Effector memory CD8-positive, alpha-beta T cell (primary cell): ENCODE measurements around the gene APIP.
"Not testable (repeated sequence)": the region's sequence is repeated elsewhere in the genome, so short reads cannot be mapped to it uniquely, and the experiment has no call there.

Experiments
- ATAC-seq: fragments of 150-1000 bp; cut with Tn5 transposase; replicated peaks from 2 replicates; pipeline ENCODE4 v1.10.0; 2021; ENCODE audit warnings: mild to moderate bottlenecking, moderate library complexity
- DNase-seq, 3 experiments: peaks; one replicate each; pipeline ENCODE4 v3.0.0; 2021
- H3K27ac Mint-ChIP-seq, 2 donors: one replicate each; pipeline ENCODE4 v1.8.0; 2022; ENCODE audit warnings: mild to moderate bottlenecking in 2 of 2, mixed read lengths in 2 of 2, moderate library complexity in 2 of 2
- H3K27me3 Mint-ChIP-seq, 2 donors: one replicate each; pipeline ENCODE4 v1.8.0; 2022; ENCODE audit warnings: mixed read lengths in 2 of 2
- H3K36me3 Mint-ChIP-seq: one replicate; pipeline ENCODE4 v1.8.0; 2022; ENCODE audit warnings: mild to moderate bottlenecking, moderate library complexity, mixed read lengths; ENCODE audit not compliant: insufficient read depth
- H3K4me1 Mint-ChIP-seq, 2 donors: one replicate each; pipeline ENCODE4 v1.8.0; 2022; ENCODE audit warnings: low read depth in 2 of 2, mixed read lengths in 2 of 2
- H3K4me3 Mint-ChIP-seq, 2 donors: one replicate each; pipeline ENCODE4 v1.8.0; 2022; ENCODE audit warnings: mild to moderate bottlenecking in 2 of 2, mixed read lengths in 2 of 2, moderate library complexity in 2 of 2
- H3K9me3 Mint-ChIP-seq, 2 donors: one replicate each; pipeline ENCODE4 v1.8.0; 2022; ENCODE audit warnings: mixed read lengths in 2 of 2

Gene APIP

GRCh38 chr11:34913556-34913955 is 2.6 kb downstream of the APIP start:
- H3K9me3 Mint-ChIP-seq, H3K27ac Mint-ChIP-seq, ATAC-seq, H3K27me3 Mint-ChIP-seq, H3K36me3 Mint-ChIP-seq, H3K4me3 Mint-ChIP-seq, DNase-seq: not testable (repeated sequence)
- H3K4me1 Mint-ChIP-seq, result peaks cover 24 to 27% of the 10 kb centered on the region in 2 donors

- peaks cover 4% of the 10 kb centered on the region for H3K36me3 Mint-ChIP-seq
- no peak for DNase-seq
- ATAC-seq, result no peak
- no peaks in the 10 kb centered on the region for H3K9me3 Mint-ChIP-seq
- no peak overlapping the region for H3K27ac Mint-ChIP-seq
- no peaks in the 10 kb centered on the region for H3K27me3 Mint-ChIP-seq
- peaks cover 12 to 19% of the 10 kb centered on the region in 2 donors for H3K4me1 Mint-ChIP-seq
- H3K4me3 Mint-ChIP-seq, result no peak overlapping the region
Measured at GRCh38 chr11:34911676-34912075, 4.5 kb downstream of the APIP start.

- Mint-ChIP-seq H3K9me3 (no peaks in the 10 kb centered on the region), H3K36me3 (no peaks in the 10 kb centered on the region), H3K4me3 (no peak overlapping the region), H3K27me3 (no peaks in the 10 kb centered on the region), H3K4me1 (peaks cover 15 to 17% of the 10 kb centered on the region in 2 donors), H3K27ac (no peak overlapping the region)
- no peak for DNase-seq
- ATAC-seq, result no peak
Measured at GRCh38 chr11:34910817-34911216, 5.4 kb downstream of the APIP start.

- peaks cover 10 to 15% of the 10 kb centered on the region in 2 donors for H3K4me1 Mint-ChIP-seq
- no peak for DNase-seq
- no peaks in the 10 kb centered on the region for H3K27me3 Mint-ChIP-seq
- H3K9me3 Mint-ChIP-seq, result no peaks in the 10 kb centered on the region
- no peak for ATAC-seq
- H3K4me3 Mint-ChIP-seq, result no peak overlapping the region
- H3K27ac Mint-ChIP-seq, result no peak overlapping the region
- H3K36me3 Mint-ChIP-seq, result no peaks in the 10 kb centered on the region
Measured at GRCh38 chr11:34909955-34910354, 6.2 kb downstream of the APIP start.

- DNase-seq (no peak), ATAC-seq (no peak)
- no peaks in the 10 kb centered on the region for H3K27me3 Mint-ChIP-seq
- H3K36me3 Mint-ChIP-seq, result no peaks in the 10 kb centered on the region
- no peak overlapping the region for H3K27ac Mint-ChIP-seq
- no peak overlapping the region for H3K4me3 Mint-ChIP-seq
- no peaks in the 10 kb centered on the region for H3K9me3 Mint-ChIP-seq
- peaks cover 16 to 20% of the 10 kb centered on the region in 2 donors for H3K4me1 Mint-ChIP-seq
Measured at GRCh38 chr11:34909415-34909814, 6.8 kb downstream of the APIP start.

GRCh38 chr11:34907934-34908593 is 8.1 kb downstream of the APIP start:
- DNase-seq (no peak), ATAC-seq (no peak)
- no peaks in the 10 kb centered on the region for H3K27me3 Mint-ChIP-seq
- no peaks in the 10 kb centered on the region for H3K9me3 Mint-ChIP-seq
- no peak overlapping the region for H3K27ac Mint-ChIP-seq
- H3K36me3 Mint-ChIP-seq, result no peaks in the 10 kb centered on the region
- H3K4me1 Mint-ChIP-seq, result peaks cover 12 to 24% of the 10 kb centered on the region in 2 donors
- no peak overlapping the region for H3K4me3 Mint-ChIP-seq

GRCh38 chr11:34905666-34906065 is 10.5 kb downstream of the APIP start:
- Mint-ChIP-seq H3K4me3 (no peak overlapping the region), H3K9me3 (peaks cover 0 to 1% of the 10 kb centered on the region in 2 donors), H3K4me1 (peaks cover 12 to 20% of the 10 kb centered on the region in 2 donors), H3K27me3 (no peaks in the 10 kb centered on the region), H3K36me3 (no peaks in the 10 kb centered on the region), H3K27ac (no peak overlapping the region)
- ATAC-seq, result no peak
- DNase-seq, result no peak

GRCh38 chr11:34904421-34904955 is 11.7 kb downstream of the APIP start:
- Mint-ChIP-seq H3K9me3 (peaks cover 2 to 7% of the 10 kb centered on the region in 2 donors), H3K27ac (no peak overlapping the region), H3K27me3 (no peaks in the 10 kb centered on the region), H3K4me3 (no peak overlapping the region), H3K36me3 (no peaks in the 10 kb centered on the region), H3K4me1 (peaks cover 12 to 20% of the 10 kb centered on the region in 2 donors)
- DNase-seq (no peak), ATAC-seq (no peak)

- no peak overlapping the region for H3K4me3 Mint-ChIP-seq
- H3K27me3 Mint-ChIP-seq, result no peaks in the 10 kb centered on the region
- H3K36me3 Mint-ChIP-seq, result peaks cover 3% of the 10 kb centered on the region
- DNase-seq (no peak), ATAC-seq (no peak)
- H3K4me1 Mint-ChIP-seq, result peaks cover 5 to 7% of the 10 kb centered on the region in 2 donors
- H3K27ac Mint-ChIP-seq, result no peak overlapping the region
- peaks cover 5 to 18% of the 10 kb centered on the region in 2 donors for H3K9me3 Mint-ChIP-seq
Measured at GRCh38 chr11:34899633-34900016, 16.6 kb downstream of the APIP start.

- peaks cover 3% of the 10 kb centered on the region for H3K36me3 Mint-ChIP-seq
- H3K27ac Mint-ChIP-seq, result no peak overlapping the region
- DNase-seq (no peak), ATAC-seq (no peak)
- no peaks in the 10 kb centered on the region for H3K27me3 Mint-ChIP-seq
- H3K4me3 Mint-ChIP-seq, result no peak overlapping the region
- peaks cover 5 to 18% of the 10 kb centered on the region in 2 donors for H3K9me3 Mint-ChIP-seq
- H3K4me1 Mint-ChIP-seq, result peaks cover 0 to 2% of the 10 kb centered on the region in 2 donors
Measured at GRCh38 chr11:34898474-34898873, 17.7 kb downstream of the APIP start.

- Mint-ChIP-seq H3K9me3 (peaks cover 5 to 18% of the 10 kb centered on the region in 2 donors), H3K27me3 (no peaks in the 10 kb centered on the region), H3K36me3 (peaks cover 3% of the 10 kb centered on the region), H3K4me3 (no peak overlapping the region), H3K27ac (no peak overlapping the region), H3K4me1 (peaks cover 0 to 2% of the 10 kb centered on the region in 2 donors)
- no peak for ATAC-seq
- DNase-seq, result no peak
Measured at GRCh38 chr11:34897171-34897870, 18.9 kb downstream of the APIP start.

- not testable (repeated sequence) for H3K4me3 Mint-ChIP-seq, H3K36me3 Mint-ChIP-seq, H3K4me1 Mint-ChIP-seq, H3K27ac Mint-ChIP-seq, ATAC-seq, DNase-seq, H3K27me3 Mint-ChIP-seq
- peaks cover 5 to 18% of the 10 kb centered on the region in 2 donors for H3K9me3 Mint-ChIP-seq
Measured at GRCh38 chr11:34896191-34896590, 20.0 kb downstream of the APIP start.

- H3K27ac Mint-ChIP-seq, result no peak overlapping the region
- H3K4me3 Mint-ChIP-seq, result no peak overlapping the region
- H3K9me3 Mint-ChIP-seq, result peaks cover under 1 to 7% of the 10 kb centered on the region in 2 donors
- no peaks in the 10 kb centered on the region for H3K27me3 Mint-ChIP-seq
- peaks cover 0 to under 1% of the 10 kb centered on the region in 2 donors for H3K4me1 Mint-ChIP-seq
- no peak for ATAC-seq
- DNase-seq, result no peak
- H3K36me3 Mint-ChIP-seq, result no peaks in the 10 kb centered on the region
Measured at GRCh38 chr11:34893416-34893815, 22.8 kb downstream of the APIP start.

GRCh38 chr11:34891611-34892010 is 24.6 kb downstream of the APIP start:
- DNase-seq, result no peak
- H3K27ac Mint-ChIP-seq, result no peak overlapping the region
- no peaks in the 10 kb centered on the region for H3K27me3 Mint-ChIP-seq
- no peaks in the 10 kb centered on the region for H3K36me3 Mint-ChIP-seq
- no peak overlapping the region for H3K4me3 Mint-ChIP-seq
- H3K4me1 Mint-ChIP-seq, result no peaks in the 10 kb centered on the region
- no peak for ATAC-seq
- H3K9me3 Mint-ChIP-seq, result no peaks in the 10 kb centered on the region
